ENCODE measurements around the gene B3GAT1.

- TF ChIP-seq CTCF (IDR thresholded peaks at IDR 0.05) (no peak), POLR2A (IDR thresholded peaks at IDR 0.05) (no peak)
These were observed 21.2 kb upstream of the B3GAT1 start for GRCh38 chr11:134433251-134433650.

All from adrenal gland (tissue), 5 donors.